Smooth muscle cell (in vitro differentiated cells): ENCODE measurements around the gene TAP1. TPM values are rescaled to one million over a fixed set of nuclear protein-coding genes. Genes with fewer than 3 reads are reported as not detected.

ENCODE experiments used
- DNase-seq: peaks from one replicate; lab custom pipeline; 2025; ENCODE audit not compliant: unreplicated experiment; lab: John Stamatoyannopoulos, UW
- H2AFZ ChIP-seq: fragments of 200-600 bp; sonication (generic); 2 replicates; pipeline ENCODE4 v1.6.0; 2016; ENCODE audit warnings: antibody characterized with exemption, low read depth, mild to moderate bottlenecking
- H3F3A ChIP-seq: fragments of 200-600 bp; sonication (generic); 2 replicates; pipeline ENCODE4 v1.6.0; 2017; ENCODE audit warnings: antibody characterized with exemption, low read depth
- H3K27ac ChIP-seq: fragments of 200-600 bp; sonication (generic); 2 replicates; pipeline ENCODE4 v1.5.1; 2016; ENCODE audit warnings: low read depth, mild to moderate bottlenecking
- H3K27me3 ChIP-seq: fragments of 200-600 bp; sonication (generic); 2 replicates; pipeline ENCODE4 v1.6.1; 2016; ENCODE audit warnings: low read depth, mild to moderate bottlenecking
- H3K36me3 ChIP-seq: fragments of 200-600 bp; sonication (generic); 2 replicates; pipeline ENCODE4 v1.5.1; 2016; ENCODE audit warnings: low read depth
- H3K4me1 ChIP-seq: fragments of 200-600 bp; sonication (generic); 2 replicates; pipeline ENCODE4 v1.5.1; 2016; ENCODE audit warnings: low read depth
- H3K4me2 ChIP-seq: fragments of 200-600 bp; sonication (generic); 2 replicates; pipeline ENCODE4 v1.6.0; 2016; ENCODE audit warnings: mild to moderate bottlenecking
- H3K4me3 ChIP-seq: fragments of 200-600 bp; sonication (generic); 2 replicates; pipeline ENCODE4 v1.5.1; 2016; ENCODE audit warnings: mild to moderate bottlenecking
- H3K79me2 ChIP-seq: fragments of 200-600 bp; sonication (generic); 2 replicates; pipeline ENCODE4 v1.6.0; 2016; ENCODE audit warnings: low read depth, mild to moderate bottlenecking
- H3K9ac ChIP-seq: fragments of 200-600 bp; sonication (generic); 2 replicates; pipeline ENCODE4 v1.6.0; 2016; ENCODE audit warnings: low read depth
- H3K9me3 ChIP-seq: fragments of 200-600 bp; sonication (generic); replicated peaks from 2 replicates; pipeline ENCODE4 v1.5.1; 2016; ENCODE audit warnings: low read depth
- H4K20me1 ChIP-seq: fragments of 200-600 bp; sonication (generic); 2 replicates; pipeline ENCODE4 v1.6.0; 2016; ENCODE audit warnings: low read depth
- WGBS: methylation state at CpG from one replicate; pipeline ENCODE4 v1.1.7; 2016; ENCODE audit warnings: low lambda C conversion rate; 5-methylcytosine and 5-hydroxymethylcytosine counted together
- polyA plus RNA-seq: library from polyadenylated mRNA; unstranded; fragments of >200 nt; fragmentation: Nextera tagmentation; extraction: Ambion mirVana; gene quantifications from 2 replicates; pipeline ENCODE4 v1.2.1, GENCODE V29; 2016
- total RNA-seq: library from RNA; depleted of rRNA; stranded (reverse); fragments of >200 nt; gene quantifications from 2 replicates; pipeline ENCODE4 v1.2.3, GENCODE V29; 2014
- TF ChIP-seq, protein P1 (sequence below): fragments of 200-600 bp; sonication (generic); IDR thresholded peaks from 2 replicates; pipeline ENCODE4 v1.5.1; 2017; ENCODE audit warnings: borderline replicate concordance, mild to moderate bottlenecking, antibody characterized with exemption; ENCODE audit not compliant: insufficient read depth, poor library complexity, severe bottlenecking

The TAP1 gene
- total and polyA plus RNA-seq, 2 experiments from 2014 or later: 11.2 to 18.4 TPM

DNA sequence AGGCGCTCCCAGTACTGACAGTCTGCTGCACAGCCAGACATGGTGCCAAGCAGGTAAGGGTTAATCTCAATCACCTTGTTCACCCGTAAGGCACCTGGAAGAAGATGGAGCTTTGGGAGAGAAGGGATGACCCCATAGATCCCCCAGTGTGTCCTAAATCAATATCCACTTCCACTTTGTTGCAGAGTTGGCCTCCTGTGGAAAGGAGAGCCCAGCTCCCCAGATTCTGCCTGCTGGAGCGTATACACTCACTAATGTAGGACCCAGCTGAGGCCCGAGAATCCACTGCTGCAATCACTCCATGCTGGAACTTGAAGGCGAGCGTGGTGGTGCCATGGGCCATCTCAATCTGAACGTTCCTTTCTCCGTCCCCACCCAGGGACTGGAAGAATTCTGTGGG lies 10.8 kb downstream of the TAP1 start:
- no peak for DNase-seq
- Histone ChIP-seq H3K9ac (no peak overlapping the region), H3K4me2 (no peak overlapping the region), H3K79me2 (no peaks in the 10 kb centered on the region), H3K27ac (no peak overlapping the region), H3F3A (no peaks in the 10 kb centered on the region), H3K36me3 (no peaks in the 10 kb centered on the region), H4K20me1 (no peaks in the 10 kb centered on the region), H3K4me3 (no peak overlapping the region), H3K27me3 (peaks cover 49% of the 10 kb centered on the region), H2AFZ (no peak overlapping the region), H3K9me3 (no peaks in the 10 kb centered on the region), H3K4me1 (no peaks in the 10 kb centered on the region)
- WGBS: 94% methylated on average over 8 of the region's 8 CpGs
- TF ChIP-seq, protein P1, sequence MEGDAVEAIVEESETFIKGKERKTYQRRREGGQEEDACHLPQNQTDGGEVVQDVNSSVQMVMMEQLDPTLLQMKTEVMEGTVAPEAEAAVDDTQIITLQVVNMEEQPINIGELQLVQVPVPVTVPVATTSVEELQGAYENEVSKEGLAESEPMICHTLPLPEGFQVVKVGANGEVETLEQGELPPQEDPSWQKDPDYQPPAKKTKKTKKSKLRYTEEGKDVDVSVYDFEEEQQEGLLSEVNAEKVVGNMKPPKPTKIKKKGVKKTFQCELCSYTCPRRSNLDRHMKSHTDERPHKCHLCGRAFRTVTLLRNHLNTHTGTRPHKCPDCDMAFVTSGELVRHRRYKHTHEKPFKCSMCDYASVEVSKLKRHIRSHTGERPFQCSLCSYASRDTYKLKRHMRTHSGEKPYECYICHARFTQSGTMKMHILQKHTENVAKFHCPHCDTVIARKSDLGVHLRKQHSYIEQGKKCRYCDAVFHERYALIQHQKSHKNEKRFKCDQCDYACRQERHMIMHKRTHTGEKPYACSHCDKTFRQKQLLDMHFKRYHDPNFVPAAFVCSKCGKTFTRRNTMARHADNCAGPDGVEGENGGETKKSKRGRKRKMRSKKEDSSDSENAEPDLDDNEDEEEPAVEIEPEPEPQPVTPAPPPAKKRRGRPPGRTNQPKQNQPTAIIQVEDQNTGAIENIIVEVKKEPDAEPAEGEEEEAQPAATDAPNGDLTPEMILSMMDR: no peak

DNA sequence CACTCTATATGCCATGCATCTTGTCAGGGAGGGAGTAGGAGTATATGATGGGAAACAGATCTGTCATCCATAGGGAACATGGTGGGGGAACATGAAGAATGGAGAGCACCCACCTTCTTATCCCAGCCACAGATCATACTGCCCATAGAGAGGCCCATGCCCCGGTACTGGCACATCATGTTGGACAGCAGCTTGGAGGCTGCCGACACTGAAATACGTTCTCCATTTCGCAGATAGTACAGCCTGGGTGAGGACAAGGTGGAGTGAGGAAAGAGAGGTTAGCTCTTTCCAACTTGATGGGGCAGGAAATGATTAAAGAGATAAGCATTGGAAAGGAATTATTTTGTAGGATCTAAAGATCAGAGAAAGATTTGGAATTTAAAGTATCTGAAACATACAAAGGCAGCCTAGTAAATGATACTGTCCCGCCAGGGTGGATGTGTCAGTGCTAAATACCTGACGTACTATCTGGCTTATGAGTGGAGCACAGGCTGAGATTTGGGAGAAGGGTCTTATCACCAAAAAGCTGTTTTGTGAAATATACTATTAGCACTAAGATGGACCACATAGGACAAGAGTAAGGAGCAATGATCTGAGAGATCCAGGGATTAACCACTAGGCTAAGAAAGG lies 11.4 kb downstream of the TAP1 start:
- 94% methylated on average over 6 of the region's 6 CpGs for WGBS
- H3K9me3 ChIP-seq: no peaks in the 10 kb centered on the region
- no peak overlapping the region for H3K27ac ChIP-seq
- H3K36me3 ChIP-seq: no peaks in the 10 kb centered on the region
- H3F3A ChIP-seq: no peaks in the 10 kb centered on the region
- H2AFZ ChIP-seq: no peak overlapping the region
- no peak for DNase-seq
- no peak overlapping the region for H3K4me2 ChIP-seq
- no peak overlapping the region for H3K4me3 ChIP-seq
- H3K4me1 ChIP-seq: no peaks in the 10 kb centered on the region
- H3K79me2 ChIP-seq: no peaks in the 10 kb centered on the region
- H4K20me1 ChIP-seq: no peaks in the 10 kb centered on the region
- H3K27me3 ChIP-seq: peaks cover 44% of the 10 kb centered on the region
- no peak overlapping the region for H3K9ac ChIP-seq
- TF ChIP-seq, protein P1: no peak

DNA sequence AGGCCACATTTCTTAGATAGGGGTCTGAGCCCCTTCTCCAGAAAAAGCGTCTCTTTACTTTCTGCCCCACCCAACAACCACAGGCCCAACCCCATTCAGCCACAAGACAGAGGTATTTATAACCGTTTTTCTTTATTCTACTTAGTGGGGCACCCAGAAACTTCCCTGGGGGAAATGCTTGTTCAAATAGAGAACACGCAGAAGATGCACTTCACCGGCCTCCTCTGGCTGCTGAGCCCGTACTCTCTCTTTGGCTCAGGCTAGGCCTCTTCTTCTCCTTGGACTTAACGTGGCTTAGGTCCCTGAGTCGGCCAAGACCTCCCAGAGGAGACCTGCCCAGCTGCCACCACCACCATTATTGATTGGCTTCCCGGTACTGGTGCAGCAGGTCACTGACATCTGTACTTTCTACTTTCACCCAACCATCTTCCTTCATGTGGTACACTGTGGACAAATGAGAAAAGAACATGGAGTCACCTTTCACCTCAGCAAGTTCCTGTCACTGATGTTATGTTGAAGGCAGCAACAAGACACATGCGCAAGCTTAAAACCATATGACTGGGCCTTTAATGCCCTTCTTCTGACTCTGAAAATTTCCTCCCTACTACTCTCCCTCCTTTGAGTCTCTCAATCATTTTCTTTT lies 12.8 kb downstream of the TAP1 start:
- no peaks in the 10 kb centered on the region for H3K9me3 ChIP-seq
- H2AFZ ChIP-seq: no peak overlapping the region
- no peak overlapping the region for H3K9ac ChIP-seq
- no peak overlapping the region for H3K4me2 ChIP-seq
- H3K4me1 ChIP-seq: no peaks in the 10 kb centered on the region
- TF ChIP-seq, protein P1: no peak
- 93% methylated on average over 9 of the region's 9 CpGs for WGBS
- no peaks in the 10 kb centered on the region for H4K20me1 ChIP-seq
- peaks cover 34% of the 10 kb centered on the region for H3K27me3 ChIP-seq
- no peak overlapping the region for H3K27ac ChIP-seq
- H3K4me3 ChIP-seq: no peak overlapping the region
- no peaks in the 10 kb centered on the region for H3K36me3 ChIP-seq
- no peaks in the 10 kb centered on the region for H3K79me2 ChIP-seq
- H3F3A ChIP-seq: no peaks in the 10 kb centered on the region
- DNase-seq: no peak

DNA sequence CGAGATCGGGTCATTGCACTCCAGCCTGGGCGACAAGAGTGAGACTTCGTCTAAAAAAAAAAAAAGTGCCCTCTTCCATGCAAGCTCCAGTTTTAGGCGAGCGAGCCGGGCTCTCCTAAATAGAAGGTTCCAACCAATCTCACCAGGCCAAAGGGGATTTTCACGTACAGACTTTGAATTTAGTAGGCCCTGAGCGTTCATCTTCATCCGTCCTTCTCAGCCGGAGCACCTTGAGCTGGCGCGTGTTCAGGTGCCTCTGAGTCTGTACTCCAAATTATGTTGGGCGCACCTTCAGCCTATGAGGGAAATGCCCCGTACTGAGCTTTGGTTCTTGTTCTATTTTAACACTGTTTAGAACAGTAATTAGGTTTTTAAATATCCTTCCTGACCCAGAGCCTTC lies 14.1 kb downstream of the TAP1 start:
- Histone ChIP-seq H4K20me1 (no peaks in the 10 kb centered on the region), H3K27me3 (peaks cover 23% of the 10 kb centered on the region), H3K79me2 (no peaks in the 10 kb centered on the region), H3K27ac (no peak overlapping the region), H3K9ac (no peak overlapping the region), H3K9me3 (no peaks in the 10 kb centered on the region), H2AFZ (no peak overlapping the region), H3K4me2 (no peak overlapping the region), H3K36me3 (no peaks in the 10 kb centered on the region), H3K4me1 (no peaks in the 10 kb centered on the region), H3K4me3 (no peak overlapping the region), H3F3A (no peaks in the 10 kb centered on the region)
- no peak for DNase-seq
- TF ChIP-seq, protein P1: no peak
- 86% methylated on average over 15 of the region's 15 CpGs for WGBS
